Effector memory CD8-positive, alpha-beta T cell (primary cell): ENCODE results near the gene TUFT1.
A peak's percentile ranks its signal among the peaks of the same experiment; 100 is the strongest.

ENCODE experiments used
- ATAC-seq: fragments of 150-1000 bp; cut with Tn5 transposase; replicated peaks from 2 replicates; pipeline ENCODE4 v1.10.0; 2021; ENCODE audit warnings: mild to moderate bottlenecking, moderate library complexity
- DNase-seq, 3 experiments: peaks; one replicate each; pipeline ENCODE4 v3.0.0; 2021
- H3K27ac Mint-ChIP-seq, 2 donors: one replicate each; pipeline ENCODE4 v1.8.0; 2022; ENCODE audit warnings: mild to moderate bottlenecking in 2 of 2, mixed read lengths in 2 of 2, moderate library complexity in 2 of 2
- H3K27me3 Mint-ChIP-seq, 2 donors: one replicate each; pipeline ENCODE4 v1.8.0; 2022; ENCODE audit warnings: mixed read lengths in 2 of 2
- H3K36me3 Mint-ChIP-seq: one replicate; pipeline ENCODE4 v1.8.0; 2022; ENCODE audit warnings: mild to moderate bottlenecking, moderate library complexity, mixed read lengths; ENCODE audit not compliant: insufficient read depth
- H3K4me1 Mint-ChIP-seq, 2 donors: one replicate each; pipeline ENCODE4 v1.8.0; 2022; ENCODE audit warnings: low read depth in 2 of 2, mixed read lengths in 2 of 2
- H3K4me3 Mint-ChIP-seq, 2 donors: one replicate each; pipeline ENCODE4 v1.8.0; 2022; ENCODE audit warnings: mild to moderate bottlenecking in 2 of 2, mixed read lengths in 2 of 2, moderate library complexity in 2 of 2
- H3K9me3 Mint-ChIP-seq, 2 donors: one replicate each; pipeline ENCODE4 v1.8.0; 2022; ENCODE audit warnings: mixed read lengths in 2 of 2

Gene TUFT1

GRCh38 chr1:151553659-151554058 is 13.6 kb downstream of the TUFT1 start:
- DNase-seq (no peak), ATAC-seq (no peak)
- Mint-ChIP-seq H3K9me3 (no peaks in the 10 kb centered on the region), H3K4me3 (no peak overlapping the region), H3K36me3 (peaks cover 6% of the 10 kb centered on the region), H3K4me1 (no peaks in the 10 kb centered on the region), H3K27ac (no peak overlapping the region), H3K27me3 (peaks cover 15 to 23% of the 10 kb centered on the region in 2 donors)

GRCh38 chr1:151556052-151556451 is 15.9 kb downstream of the TUFT1 start:
- Mint-ChIP-seq H3K36me3 (peaks cover 2% of the 10 kb centered on the region), H3K9me3 (no peaks in the 10 kb centered on the region), H3K27me3 (peaks cover 19 to 28% of the 10 kb centered on the region in 2 donors), H3K4me3 (no peak overlapping the region), H3K27ac (no peak overlapping the region), H3K4me1 (no peaks in the 10 kb centered on the region)
- DNase-seq: no peak
- ATAC-seq: no peak

DNA sequence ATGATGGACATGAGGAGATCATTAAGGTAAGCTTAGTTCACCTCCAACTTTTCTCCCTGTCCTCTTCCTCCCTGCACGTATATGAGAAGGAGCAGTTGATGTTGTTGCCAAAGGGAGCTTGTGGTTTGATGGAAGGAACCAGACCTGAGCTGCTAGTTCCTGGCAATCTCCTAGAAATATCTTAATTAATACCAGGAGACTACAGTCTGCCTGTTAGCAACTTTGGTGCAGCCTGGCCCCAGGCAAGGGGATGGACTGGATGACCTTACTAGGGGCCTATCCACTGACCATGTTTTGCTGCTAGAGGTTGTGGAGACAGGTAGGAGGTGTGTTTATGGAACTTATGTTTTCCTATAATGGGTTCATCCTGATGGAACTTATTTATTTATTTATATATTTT is 22.6 kb downstream of the TUFT1 start:
- DNase-seq: no peak
- no peaks in the 10 kb centered on the region for H3K9me3 Mint-ChIP-seq
- peaks cover 3% of the 10 kb centered on the region for H3K36me3 Mint-ChIP-seq
- H3K27me3 Mint-ChIP-seq: peaks cover 10 to 14% of the 10 kb centered on the region in 2 donors
- no peak overlapping the region for H3K27ac Mint-ChIP-seq
- no peak overlapping the region for H3K4me3 Mint-ChIP-seq
- no peaks in the 10 kb centered on the region for H3K4me1 Mint-ChIP-seq
- ATAC-seq: no peak

DNA sequence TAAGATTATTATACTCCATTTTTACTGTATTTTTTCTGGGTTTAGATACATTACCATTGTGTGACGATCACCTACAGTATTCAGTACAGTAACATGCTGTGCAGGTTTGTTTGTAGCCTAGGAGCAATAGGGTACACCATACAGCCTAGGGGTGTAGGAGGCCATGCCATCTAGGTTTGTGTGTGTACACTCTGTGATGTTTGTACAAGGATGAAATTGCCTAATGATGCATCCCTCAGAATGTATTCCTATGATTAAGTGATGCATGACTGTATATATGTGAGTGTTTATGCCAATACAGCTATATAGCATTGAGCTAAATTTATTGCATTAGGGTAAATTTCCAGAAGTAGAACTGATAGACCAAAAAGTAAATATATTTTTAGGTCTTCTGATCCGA is 23.3 kb downstream of the TUFT1 start:
- ATAC-seq (no peak), DNase-seq (no peak)
- peaks cover 7 to 11% of the 10 kb centered on the region in 2 donors for H3K27me3 Mint-ChIP-seq
- H3K36me3 Mint-ChIP-seq: peaks cover 3% of the 10 kb centered on the region
- H3K4me1 Mint-ChIP-seq: no peaks in the 10 kb centered on the region
- no peak overlapping the region for H3K27ac Mint-ChIP-seq
- H3K4me3 Mint-ChIP-seq: no peak overlapping the region
- H3K9me3 Mint-ChIP-seq: no peaks in the 10 kb centered on the region

DNA sequence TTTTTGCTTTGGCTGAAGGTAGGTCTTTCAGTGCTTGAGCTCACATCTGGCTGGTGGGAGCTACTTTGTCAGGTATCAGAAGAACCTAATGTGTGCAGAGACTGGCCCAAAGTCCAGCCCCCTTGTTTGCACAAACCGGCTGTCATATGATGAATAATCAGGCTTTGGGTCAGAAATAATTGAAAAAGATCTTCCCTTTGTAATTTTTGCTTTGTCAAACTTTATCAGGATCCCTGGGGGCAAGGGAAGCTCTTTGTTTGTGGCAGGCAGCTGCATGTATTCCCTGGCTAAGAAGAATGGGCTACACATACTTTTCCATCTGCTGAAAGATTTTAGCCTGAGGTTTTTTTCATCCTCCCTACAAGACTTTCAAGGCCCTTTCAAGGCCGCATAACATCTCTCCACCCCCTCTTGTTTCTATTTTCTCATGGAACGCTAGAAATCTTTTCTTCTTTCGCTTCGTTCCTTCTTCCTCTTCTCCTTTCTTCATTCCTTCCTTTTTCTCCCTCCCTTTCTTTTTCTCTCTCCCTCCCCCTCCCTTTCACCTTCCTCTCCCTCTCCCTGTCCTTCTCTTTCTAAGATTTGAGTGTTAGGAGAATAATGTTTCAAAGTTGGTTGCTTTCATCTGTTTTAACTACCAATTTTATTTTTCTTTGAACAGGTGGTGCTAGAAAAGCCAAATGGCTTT is 25.5 kb downstream of the TUFT1 start:
- ATAC-seq (no peak), DNase-seq (no peak)
- H3K9me3 Mint-ChIP-seq: no peaks in the 10 kb centered on the region
- no peak overlapping the region for H3K4me3 Mint-ChIP-seq
- no peaks in the 10 kb centered on the region for H3K4me1 Mint-ChIP-seq
- H3K27me3 Mint-ChIP-seq: no peaks in the 10 kb centered on the region
- H3K36me3 Mint-ChIP-seq: peaks cover 3% of the 10 kb centered on the region
- peak overlapping the region in 1 of 2 donors; percentile 10 for H3K27ac Mint-ChIP-seq

DNA sequence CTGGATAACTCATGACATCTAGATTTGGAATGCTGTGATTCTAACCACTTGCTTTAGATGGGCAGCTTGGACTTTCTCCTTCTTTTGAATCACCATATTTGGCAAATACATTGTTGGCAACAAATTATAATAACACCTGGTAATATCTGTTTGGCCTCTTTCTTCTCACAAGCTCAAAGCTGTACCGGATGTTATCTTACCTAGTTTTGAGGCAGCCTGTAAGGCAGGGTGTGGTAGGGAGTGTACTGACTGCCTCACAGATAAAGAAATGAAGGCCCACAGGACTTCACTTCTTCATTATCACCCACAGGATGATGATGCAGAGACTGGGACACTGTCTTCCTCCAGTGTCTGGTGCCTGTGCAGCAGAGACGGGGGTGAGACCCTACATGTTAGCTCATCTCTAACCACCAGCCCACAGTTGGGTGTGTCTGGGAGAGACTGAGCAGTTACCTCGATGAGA is 28.5 kb downstream of the TUFT1 start:
- Mint-ChIP-seq H3K36me3 (peaks cover 3% of the 10 kb centered on the region), H3K27me3 (no peaks in the 10 kb centered on the region), H3K4me1 (no peaks in the 10 kb centered on the region), H3K4me3 (no peak overlapping the region), H3K9me3 (no peaks in the 10 kb centered on the region), H3K27ac (no peak overlapping the region)
- peak; percentile 93 for ATAC-seq
- DNase-seq: peak; percentile 4 to 18 (median 12)

- H3K9me3 Mint-ChIP-seq: no peaks in the 10 kb centered on the region
- peaks cover 3% of the 10 kb centered on the region for H3K36me3 Mint-ChIP-seq
- H3K27ac Mint-ChIP-seq: no peak overlapping the region
- DNase-seq (no peak), ATAC-seq (no peak)
- no peaks in the 10 kb centered on the region for H3K27me3 Mint-ChIP-seq
- H3K4me1 Mint-ChIP-seq: no peaks in the 10 kb centered on the region
- no peak overlapping the region for H3K4me3 Mint-ChIP-seq
Observed at GRCh38 chr1:151570819-151571218, 30.7 kb downstream of the TUFT1 start.

- no peaks in the 10 kb centered on the region for H3K9me3 Mint-ChIP-seq
- no peaks in the 10 kb centered on the region for H3K27me3 Mint-ChIP-seq
- no peak for DNase-seq
- peaks cover 4% of the 10 kb centered on the region for H3K36me3 Mint-ChIP-seq
- no peak for ATAC-seq
- H3K27ac Mint-ChIP-seq: no peak overlapping the region
- H3K4me1 Mint-ChIP-seq: no peaks in the 10 kb centered on the region
- no peak overlapping the region for H3K4me3 Mint-ChIP-seq
Observed at GRCh38 chr1:151574575-151575529, 34.7 kb downstream of the TUFT1 start.

GRCh38 chr1:151577173-151577572 is 37.1 kb downstream of the TUFT1 start:
- DNase-seq: no peak
- H3K4me3 Mint-ChIP-seq: no peak overlapping the region
- no peaks in the 10 kb centered on the region for H3K4me1 Mint-ChIP-seq
- H3K36me3 Mint-ChIP-seq: peaks cover 4% of the 10 kb centered on the region
- ATAC-seq: no peak
- no peaks in the 10 kb centered on the region for H3K9me3 Mint-ChIP-seq
- no peak overlapping the region for H3K27ac Mint-ChIP-seq
- H3K27me3 Mint-ChIP-seq: no peaks in the 10 kb centered on the region

DNA sequence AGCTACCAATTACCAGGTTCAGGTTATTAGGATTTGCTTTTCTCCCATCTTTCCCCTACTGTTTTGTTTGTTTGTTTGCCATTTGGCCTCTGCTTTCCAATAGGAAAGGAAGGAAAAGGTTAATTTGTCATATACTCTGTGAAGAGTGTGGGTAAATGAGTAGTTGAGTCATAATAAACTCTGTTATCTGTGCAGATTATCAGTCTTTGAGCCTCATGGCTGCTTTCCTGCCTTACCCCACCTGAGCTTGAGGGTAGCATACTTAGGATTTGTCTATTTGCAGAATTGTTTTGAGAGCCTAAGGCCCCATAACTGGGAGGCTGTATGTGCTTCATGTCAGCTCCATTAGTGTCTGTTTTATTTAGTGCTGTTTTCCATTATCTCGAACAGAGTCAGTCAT is 38.8 kb downstream of the TUFT1 start:
- no peak for ATAC-seq
- Mint-ChIP-seq H3K4me1 (no peaks in the 10 kb centered on the region), H3K9me3 (no peaks in the 10 kb centered on the region), H3K27me3 (no peaks in the 10 kb centered on the region), H3K27ac (no peak overlapping the region), H3K36me3 (peaks cover 6% of the 10 kb centered on the region), H3K4me3 (no peak overlapping the region)
- no peak for DNase-seq

DNA sequence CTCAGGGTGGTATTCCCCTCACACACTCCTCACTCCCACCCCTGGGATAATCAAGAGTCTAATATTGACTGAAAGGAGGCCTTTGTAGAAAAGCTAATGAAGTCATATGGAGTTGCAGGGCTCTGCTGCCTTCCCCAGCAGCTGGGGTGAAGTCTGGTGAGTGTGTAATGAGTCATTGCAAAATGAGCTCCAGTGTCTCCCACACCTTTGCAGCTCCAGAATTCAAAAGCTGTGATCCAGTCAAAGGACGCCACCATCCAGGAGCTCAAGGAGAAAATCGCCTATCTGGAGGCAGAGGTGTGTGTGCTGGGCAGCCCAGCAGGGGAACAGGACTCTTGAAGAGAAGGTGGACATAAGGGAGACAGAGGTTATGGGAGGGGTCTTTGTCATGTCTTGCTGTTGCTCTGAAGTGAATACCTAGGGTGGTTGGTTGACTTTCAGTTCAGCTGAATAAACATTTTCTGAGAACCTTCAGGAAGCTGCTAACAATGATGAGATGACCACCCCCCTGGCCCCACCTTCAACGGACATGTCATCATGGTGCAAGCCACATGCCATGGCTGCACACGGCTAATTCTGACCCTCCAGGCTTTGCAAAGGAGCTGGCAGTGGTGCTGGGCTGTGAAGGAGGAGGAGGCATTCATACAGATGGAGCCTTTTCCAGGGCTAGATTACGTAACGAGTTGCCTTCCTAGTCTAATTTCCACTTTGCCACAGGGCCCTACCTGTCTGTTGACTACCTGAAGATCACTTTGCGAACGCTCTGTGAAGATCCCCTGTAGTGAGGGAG is 39.5 kb downstream of the TUFT1 start:
- H3K27ac Mint-ChIP-seq: no peak overlapping the region
- H3K4me1 Mint-ChIP-seq: no peaks in the 10 kb centered on the region
- H3K36me3 Mint-ChIP-seq: peaks cover 6% of the 10 kb centered on the region
- ATAC-seq: no peak
- H3K27me3 Mint-ChIP-seq: no peaks in the 10 kb centered on the region
- H3K9me3 Mint-ChIP-seq: no peaks in the 10 kb centered on the region
- H3K4me3 Mint-ChIP-seq: no peak overlapping the region
- no peak for DNase-seq

DNA sequence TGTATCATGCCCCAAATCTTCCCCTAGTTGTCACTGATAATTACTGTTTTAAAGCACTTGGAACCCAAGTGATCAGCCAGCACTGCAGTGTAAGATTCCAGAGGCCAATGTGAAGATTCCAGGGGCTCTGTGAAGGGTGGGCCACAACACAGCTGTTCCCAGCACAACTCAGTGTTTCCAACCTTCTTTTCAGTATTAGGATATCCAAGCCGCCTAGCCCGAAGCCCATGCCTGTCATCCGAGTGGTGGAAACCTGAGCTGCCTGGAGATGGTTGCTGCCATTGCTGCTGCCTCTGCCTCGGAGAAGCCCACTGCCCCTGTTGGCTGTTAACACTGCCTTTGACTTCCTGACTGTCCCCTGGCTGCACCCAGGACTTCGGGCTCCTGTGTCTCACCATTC is 41.3 kb downstream of the TUFT1 start:
- ATAC-seq: no peak
- Mint-ChIP-seq H3K27ac (no peak overlapping the region), H3K9me3 (no peaks in the 10 kb centered on the region), H3K36me3 (peaks cover 6% of the 10 kb centered on the region), H3K4me3 (no peak overlapping the region), H3K4me1 (no peaks in the 10 kb centered on the region), H3K27me3 (no peaks in the 10 kb centered on the region)
- DNase-seq: no peak

DNA sequence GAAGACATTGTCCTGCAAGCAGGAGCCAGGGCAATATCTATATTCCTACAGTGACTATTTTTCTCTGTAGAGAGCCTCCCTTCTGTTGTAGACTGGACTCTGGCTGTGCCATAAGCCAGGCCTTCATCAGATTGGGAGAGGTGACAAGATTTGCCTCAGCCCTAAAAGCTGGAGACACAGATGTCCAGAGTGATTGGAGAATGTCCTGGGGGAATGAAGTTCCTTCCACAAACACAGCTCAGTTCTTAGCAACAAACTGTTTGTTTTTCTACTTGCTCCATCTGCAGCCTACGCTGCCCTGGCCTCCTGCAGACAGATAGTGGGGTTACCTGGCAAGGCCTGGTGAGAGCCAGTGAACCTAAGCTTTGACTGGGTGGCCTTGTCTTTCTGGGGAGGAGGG is 41.8 kb downstream of the TUFT1 start:
- Mint-ChIP-seq H3K4me1 (no peaks in the 10 kb centered on the region), H3K4me3 (no peak overlapping the region)

More for the DNA sequence above, 41.8 kb downstream of the TUFT1 start:
- Mint-ChIP-seq H3K27ac (no peak overlapping the region), H3K9me3 (no peaks in the 10 kb centered on the region), H3K27me3 (no peaks in the 10 kb centered on the region), H3K36me3 (peaks cover 6% of the 10 kb centered on the region)
- ATAC-seq (no peak), DNase-seq (no peak)
